Stimulated activated CD4-positive, alpha-beta T cell treated with anti-CD3 and anti-CD28 coated beads, Interleukin-1b, Interleukin-23, amount 100 ng/mL, for 1 hour (primary cell): ENCODE data around the gene SLC6A19.
"Not testable (repeated sequence)": the region's sequence is repeated elsewhere in the genome, so short reads cannot be mapped to it uniquely, and the experiment has no call there.

Experiments used
- DNase-seq, 2 donors: peaks; one replicate each; pipeline ENCODE4 v3.0.0-alpha.2; 2020; ENCODE audit warnings: low read depth in 2 of 2

SLC6A19 gene

GRCh38 chr5:1265461-1266455 lies 64.4 kb downstream of the SLC6A19 start:
- DNase-seq, result no peak

GRCh38 chr5:1266791-1267190 lies 65.4 kb downstream of the SLC6A19 start:
- no peak for DNase-seq

- DNase-seq, result not testable (repeated sequence)
These were observed 66.1 kb downstream of the SLC6A19 start for GRCh38 chr5:1267464-1267863.

DNA sequence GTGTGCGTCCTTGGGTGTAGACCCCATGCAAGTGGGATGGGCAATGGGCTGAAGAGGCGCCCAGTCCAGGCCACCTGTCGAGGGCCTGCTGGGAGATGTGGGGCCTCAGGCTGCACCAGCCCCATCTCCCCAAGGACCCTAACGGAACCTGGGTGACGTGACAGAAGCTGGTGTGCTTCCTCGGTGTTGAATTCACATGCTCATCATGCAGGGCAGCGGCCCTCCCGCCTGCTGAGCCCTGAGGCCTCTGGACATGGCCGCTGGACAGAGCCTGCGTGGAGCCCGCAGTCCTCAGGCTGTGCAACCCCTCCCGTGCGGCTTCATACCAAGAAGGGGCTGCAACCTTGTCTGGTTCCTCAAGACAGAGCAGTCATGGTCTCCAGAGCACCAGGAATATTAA lies 66.7 kb downstream of the SLC6A19 start:
- no peak for DNase-seq

DNA sequence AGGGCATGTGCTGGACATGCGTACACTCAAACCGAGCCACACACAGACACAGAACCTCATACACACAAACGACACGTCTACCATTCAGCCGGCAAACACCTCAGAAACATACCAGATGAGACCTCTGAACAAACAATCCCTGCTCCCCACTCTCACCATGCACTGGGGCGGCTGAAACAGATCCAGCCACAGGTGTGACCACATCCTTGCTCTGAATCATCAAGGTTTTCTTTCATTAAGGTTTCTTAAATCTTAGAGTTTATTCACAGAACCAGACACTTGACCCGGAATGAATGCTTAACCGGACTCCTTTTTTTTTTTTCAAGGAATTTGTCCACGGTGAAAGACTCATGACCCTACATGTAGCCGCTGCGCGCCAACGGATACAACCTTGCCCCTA lies 67.3 kb downstream of the SLC6A19 start:
- DNase-seq, result no peak

DNA sequence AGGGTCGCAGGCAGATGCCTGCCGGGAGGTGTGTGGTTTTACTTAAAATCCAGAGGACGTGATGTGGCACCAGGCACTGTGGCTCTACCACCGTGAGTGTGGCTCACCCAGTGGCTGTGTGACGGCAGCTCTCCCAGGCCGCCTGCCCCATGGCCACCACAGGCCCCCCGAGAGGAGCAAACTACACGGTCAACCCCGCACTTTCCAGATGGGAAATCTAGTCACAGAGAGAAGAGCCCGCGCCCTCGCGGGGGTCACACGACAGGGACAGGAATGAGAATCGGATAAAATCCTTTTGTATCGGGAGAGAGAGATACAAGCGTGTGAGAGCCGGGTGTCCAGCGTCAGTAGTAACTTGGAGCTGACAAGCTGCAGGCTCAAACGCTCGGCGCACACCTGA lies 69.0 kb downstream of the SLC6A19 start:
- DNase-seq, result no peak

DNA sequence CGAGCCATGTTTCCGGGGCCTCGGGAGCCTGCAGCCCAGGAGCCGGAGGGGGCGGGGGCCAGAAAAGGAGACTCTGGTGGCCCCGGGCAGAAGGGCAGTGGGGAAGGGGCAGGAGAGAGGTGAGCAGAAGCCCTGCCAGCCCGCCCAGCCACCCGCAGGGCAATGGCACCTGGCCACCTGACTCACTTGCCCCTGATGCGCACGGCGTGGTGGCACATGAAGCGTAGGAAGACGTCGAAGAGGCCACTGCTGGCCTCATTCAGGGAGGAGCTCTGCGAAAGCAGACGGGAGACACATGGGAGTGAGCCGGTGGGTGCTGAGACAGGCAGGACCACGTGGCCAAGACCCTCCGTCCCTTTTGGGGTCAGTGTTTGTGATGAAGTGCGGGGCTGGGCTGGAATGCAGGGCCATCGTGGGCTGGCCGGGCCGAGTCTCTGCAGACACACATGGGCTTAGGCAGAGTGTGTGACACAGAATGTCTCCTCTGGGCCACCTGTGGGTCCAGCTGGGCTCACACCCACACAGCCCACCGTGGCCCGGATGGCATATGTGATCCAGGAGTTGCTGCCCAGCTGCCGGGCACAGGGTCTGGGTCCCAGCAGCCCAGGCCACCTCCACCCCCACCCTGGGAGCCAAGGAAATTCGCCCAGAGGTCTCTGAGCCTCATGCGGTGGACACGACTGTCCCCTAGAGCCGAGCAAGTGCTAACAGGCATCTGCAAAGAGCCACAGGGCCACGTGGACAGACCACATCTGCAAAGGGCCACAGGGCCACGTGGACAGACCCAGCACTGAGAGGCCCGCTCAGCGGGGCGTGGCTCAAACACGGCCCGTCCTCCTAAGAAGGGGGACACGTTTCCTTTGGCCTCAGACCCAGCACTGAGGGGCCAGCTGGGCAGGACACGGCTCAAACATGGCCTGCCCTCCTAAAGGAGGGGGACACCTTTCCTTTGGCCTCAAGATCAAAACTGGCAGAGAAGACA lies 69.8 kb downstream of the SLC6A19 start:
- no peak for DNase-seq

DNA sequence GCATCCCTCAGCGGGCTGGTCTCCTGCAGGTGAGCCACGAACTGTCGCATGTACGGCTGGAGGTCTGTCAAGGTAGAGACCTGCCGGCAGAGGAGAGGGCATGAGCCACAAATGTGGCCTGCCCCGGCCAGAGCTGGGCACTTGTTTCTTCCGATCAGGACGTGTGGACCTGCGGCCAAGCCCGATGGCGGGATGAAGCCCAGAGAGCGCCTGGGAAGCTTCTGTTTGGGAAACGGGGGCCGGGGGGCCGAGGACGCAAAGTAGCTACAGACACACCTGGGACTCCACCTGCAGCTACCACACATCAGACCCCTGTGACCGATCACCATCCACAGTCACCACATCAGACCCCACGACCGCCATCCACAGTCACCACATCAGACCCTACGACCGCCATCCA lies 70.8 kb downstream of the SLC6A19 start:
- DNase-seq, result no peak

DNA sequence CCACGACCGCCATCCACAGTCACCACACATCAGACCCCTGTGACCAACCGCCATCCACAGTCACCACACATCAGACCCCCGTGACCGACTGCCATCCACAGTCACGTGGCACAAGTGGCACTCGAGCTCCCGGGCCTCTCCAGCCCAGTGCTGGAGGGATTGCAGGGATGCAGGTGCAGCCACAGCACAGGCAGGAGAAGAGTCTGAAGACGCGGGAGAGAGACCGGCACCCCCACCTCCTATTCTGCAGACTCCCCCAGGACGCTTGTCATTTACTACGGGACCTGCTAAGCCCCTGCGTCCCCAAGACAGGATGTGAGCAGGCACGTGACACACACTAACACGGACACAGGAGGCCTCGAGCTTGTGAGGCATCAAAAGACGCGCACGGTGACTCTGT lies 72.3 kb downstream of the SLC6A19 start:
- DNase-seq, result no peak

DNA sequence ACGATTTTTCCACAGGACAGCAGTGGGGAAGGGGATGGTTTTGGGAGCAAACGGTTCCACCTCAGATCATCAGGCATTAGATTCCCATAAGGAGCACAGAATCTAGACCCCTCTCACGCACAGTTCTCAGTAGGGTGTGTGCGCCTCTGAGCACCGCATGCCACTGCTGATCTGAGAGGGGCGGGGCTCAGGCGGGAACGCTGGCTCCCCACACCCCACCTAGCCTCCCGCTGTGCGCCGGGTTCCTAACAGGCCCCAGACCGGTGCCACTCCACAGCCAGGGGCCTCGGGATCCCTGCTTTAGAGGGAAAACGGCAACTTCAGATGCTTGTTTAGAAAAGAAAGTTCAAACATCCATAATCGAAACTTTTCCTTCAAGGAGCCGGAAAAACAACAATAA lies 73.1 kb downstream of the SLC6A19 start:
- DNase-seq, result no peak
